GM18951 (cell line): ENCODE measurements around the gene COQ10A.
A peak's percentile ranks its signal among the peaks of the same experiment; 100 is the strongest.
"Not testable (repeated sequence)": the region's sequence is repeated elsewhere in the genome, so short reads cannot be mapped to it uniquely, and the experiment has no call there.

Experiments used
- POLR2A ChIP-seq: IDR thresholded peaks from 4 replicates; pipeline ENCODE4 v1.6.1; 2011; ENCODE audit warnings: mild to moderate bottlenecking; ENCODE audit not compliant: insufficient read length, insufficient read depth; ENCODE audit errors: extremely low read depth
- in situ Hi-C: fragments of 300-500 bp; cut with MboI; formaldehyde crosslinking; loops from one replicate; pipeline ENCODE4 v1.12.0; 2022; ENCODE audit warnings: low sequenced_read_pairs, mixed read lengths, inconsistent platforms; ENCODE audit not compliant: unreplicated experiment

Gene COQ10A

GRCh38 chr12:56256326-56256960, 10.3 kb upstream of the COQ10A start:
- in situ Hi-C loops: no loop called here
- no peak for TF ChIP-seq POLR2A

- no peak for TF ChIP-seq POLR2A
- in situ Hi-C loops: no loop called here
Observed at GRCh38 chr12:56257071-56257470, 9.7 kb upstream of the COQ10A start.

DNA sequence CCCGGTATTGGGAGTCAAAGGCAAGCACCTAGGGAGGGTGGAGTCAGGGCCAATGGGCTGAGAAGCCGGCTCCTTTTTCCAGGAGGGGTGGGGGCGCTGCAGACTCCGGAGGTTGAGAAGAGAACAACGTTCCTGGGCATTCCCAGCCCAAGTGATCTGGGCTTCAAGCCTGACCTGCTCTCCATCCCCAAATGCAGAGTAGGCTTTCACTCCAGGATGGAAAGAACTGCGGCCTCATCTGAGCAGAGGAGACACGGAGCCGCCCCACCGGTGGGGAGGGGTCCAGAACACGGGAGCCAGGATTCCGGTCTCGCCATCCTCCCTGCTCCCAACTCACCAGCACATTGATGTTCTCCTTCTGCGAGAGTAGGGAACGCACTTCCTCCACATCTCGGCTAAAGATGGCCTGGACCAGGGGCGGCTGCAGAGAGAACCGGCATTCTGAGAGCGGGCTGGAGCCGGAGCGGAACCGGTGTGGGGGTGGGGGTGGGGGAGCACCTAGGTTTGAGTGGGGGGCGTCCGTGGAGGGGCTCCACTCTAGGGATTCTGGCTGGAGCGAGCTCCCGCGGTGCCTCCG, 9.2 kb upstream of the COQ10A start:
- no peak for TF ChIP-seq POLR2A
- in situ Hi-C loops: no loop called here

DNA sequence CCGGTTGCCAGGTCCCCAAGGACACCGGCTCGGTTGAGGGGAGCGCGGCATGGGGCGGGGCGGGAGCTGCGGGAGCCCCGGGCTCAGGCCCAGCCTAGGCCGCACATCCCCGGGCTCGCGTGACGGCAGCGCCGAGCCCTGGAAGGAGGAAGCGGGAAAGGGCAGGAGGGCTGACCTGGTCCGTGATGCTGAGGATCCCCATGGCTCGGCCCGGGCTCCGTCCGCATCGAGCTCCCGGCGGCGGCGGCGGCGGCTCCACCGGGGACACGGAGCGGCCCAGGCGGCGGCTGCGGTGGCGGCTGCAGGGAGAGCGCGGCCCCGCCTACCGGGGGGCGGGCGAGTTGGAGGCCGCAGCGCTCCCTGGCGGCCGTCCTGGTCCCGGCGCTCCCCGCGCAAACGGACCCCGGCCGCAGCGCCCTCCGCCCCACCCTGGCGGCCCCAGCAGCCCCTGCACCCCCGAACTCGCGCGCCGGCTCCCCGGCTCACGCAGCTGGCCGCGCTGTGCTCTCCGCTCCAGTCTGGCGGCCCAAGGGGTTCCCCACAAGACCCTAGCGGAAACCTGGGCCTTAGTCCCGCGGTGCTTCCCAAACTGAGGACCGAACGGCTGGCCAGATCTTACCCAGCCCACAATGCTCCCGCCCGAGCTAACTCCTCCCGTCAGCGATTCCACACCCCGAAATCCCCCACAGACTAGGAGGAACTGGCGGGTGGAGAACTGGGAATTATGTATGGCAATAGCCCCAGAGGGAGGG, 8.5 kb upstream of the COQ10A start, which contains the start of gene ANKRD52:
TSS of gene ANKRD52 (minus strand) at position 317 of the 752 bp plus-strand sequence. CDS start at position 202, 115 bp downstream.
- in situ Hi-C loops: no loop called here
- TF ChIP-seq POLR2A: peak; percentile 66

GRCh38 chr12:56258820-56259183, 7.9 kb upstream of the COQ10A start:
- in situ Hi-C loops: no loop called here
- no peak for TF ChIP-seq POLR2A

DNA sequence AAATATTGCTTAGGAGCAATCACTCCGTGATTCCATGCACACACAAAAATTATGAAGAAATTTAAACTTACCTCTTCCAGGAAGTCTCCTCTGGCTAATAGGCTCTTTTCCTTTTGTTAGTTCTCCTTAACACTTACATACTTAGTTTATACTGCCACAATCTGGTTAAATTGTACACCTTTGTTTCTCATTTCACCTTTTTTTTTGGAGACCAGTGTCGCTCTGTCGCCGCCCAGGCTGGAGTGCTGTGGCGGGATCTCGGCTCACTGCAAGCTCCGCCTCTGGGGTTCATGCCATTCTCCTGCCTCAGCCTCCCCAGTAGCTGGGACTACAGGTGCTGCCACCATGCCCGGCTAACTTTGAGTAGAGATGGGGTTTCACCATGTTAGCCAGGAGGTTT, 6.4 kb upstream of the COQ10A start:
- in situ Hi-C loops: no loop called here
- no peak for TF ChIP-seq POLR2A

GRCh38 chr12:56260921-56261320, 5.8 kb upstream of the COQ10A start:
- in situ Hi-C loops: no loop called here
- TF ChIP-seq POLR2A: no peak

GRCh38 chr12:56261503-56262232, 5.1 kb upstream of the COQ10A start:
- in situ Hi-C loops: no loop called here
- TF ChIP-seq POLR2A: no peak

- in situ Hi-C loops: not testable (repeated sequence)
Observed at GRCh38 chr12:56262955-56263354, 3.8 kb upstream of the COQ10A start.

DNA sequence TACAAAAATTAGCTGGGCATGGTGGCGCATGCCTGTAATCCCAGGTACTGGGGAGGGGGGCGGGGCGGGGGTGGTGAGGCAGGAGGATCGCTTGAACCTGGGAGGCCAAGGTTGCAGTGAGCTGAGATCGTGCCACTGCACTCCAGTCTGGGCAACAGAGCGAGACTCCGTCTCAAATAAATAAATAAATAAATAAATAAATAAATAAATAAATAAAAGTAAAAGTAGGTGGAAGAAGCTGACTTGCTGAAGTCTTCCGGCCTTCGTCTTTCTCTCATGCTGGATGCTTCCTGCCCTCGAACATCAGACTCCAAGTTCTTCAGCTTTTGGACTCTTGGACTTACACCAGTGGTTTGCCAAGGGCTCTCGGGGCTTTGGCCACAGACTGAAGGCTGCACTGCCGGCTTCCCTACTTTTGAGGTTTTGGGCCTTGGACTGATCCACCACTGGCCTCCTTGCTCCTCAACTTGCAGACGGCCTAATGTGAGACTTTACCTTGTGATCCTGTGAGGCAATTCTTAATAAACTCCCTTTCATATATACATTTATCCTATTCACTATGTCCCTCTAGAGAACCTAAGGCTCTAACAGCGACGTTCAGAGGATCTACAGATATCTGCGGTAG, 562 bp upstream of the COQ10A start:
- in situ Hi-C loops: not testable (repeated sequence)

GRCh38 chr12:56267443-56268071, 815 bp downstream of the COQ10A start:
- in situ Hi-C loops: no loop called here
- TF ChIP-seq POLR2A: no peak

DNA sequence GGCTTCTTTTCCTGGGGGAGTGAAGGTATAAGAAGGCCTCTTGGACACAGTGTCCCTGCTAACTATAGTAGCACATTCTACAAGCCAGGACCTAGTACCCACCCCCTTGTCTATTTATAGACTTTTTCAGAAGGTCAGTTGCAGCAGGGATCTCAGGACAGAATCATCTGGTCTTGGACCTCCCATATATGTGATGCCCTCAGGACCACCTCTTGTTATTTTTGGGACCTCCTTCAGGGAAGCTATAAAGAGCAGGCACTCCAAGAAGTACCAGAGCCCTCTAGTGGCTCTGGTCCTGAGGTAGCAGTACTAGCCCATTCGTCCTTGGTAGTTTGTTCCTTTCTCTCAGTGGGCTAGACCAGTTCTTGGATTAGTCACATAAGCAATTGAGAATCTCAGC, 4.3 kb downstream of the COQ10A start:
- in situ Hi-C loops: no loop called here
- no peak for TF ChIP-seq POLR2A

DNA sequence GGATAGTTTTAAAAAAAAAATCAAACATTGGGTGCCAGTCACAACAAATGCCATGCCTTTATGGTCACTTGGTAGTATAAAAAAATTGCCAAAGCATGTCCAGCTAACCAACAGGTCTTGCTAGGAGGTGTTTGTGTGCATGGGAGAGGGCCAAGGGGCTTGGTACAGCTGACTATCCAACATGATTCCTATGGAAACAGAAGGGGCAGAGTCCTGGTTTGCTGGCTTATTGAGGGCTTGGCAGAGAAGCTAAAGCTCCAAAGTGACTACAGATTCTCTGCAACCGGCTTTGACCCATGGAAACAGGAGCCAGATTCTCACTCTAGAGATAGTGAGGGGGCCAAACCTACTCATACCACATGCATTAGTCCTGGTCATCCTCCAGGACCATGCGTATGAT, 5.7 kb downstream of the COQ10A start:
- in situ Hi-C loops: not testable (repeated sequence)
